Stimulated activated CD4-positive, alpha-beta T cell treated with anti-CD3 and anti-CD28 coated beads, TNF-alpha, amount 100 ng/mL, for 4 hours (primary cell): ENCODE data around the gene PCDHB11.
"Not testable (repeated sequence)": the region's sequence is repeated elsewhere in the genome, so short reads cannot be mapped to it uniquely, and the experiment has no call there.

Source experiments
- DNase-seq, 3 experiments: peaks; one replicate each; pipeline ENCODE4 v3.0.0-alpha.2; 2020; ENCODE audit warnings: low read depth in 3 of 3

PCDHB11 gene

GRCh38 chr5:141236516-141237313 lies 37.3 kb downstream of the PCDHB11 start:
- DNase-seq, result no peak

GRCh38 chr5:141241496-141241895 lies 42.1 kb downstream of the PCDHB11 start:
- DNase-seq, result no peak

- DNase-seq, result no peak
Observed at GRCh38 chr5:141245250-141245717, 45.9 kb downstream of the PCDHB11 start, which contains the start of gene PCDHB15. PCDHB15 (plus strand) TSS chr5:141245395; CDS start chr5:141245579, 184 bp downstream.

GRCh38 chr5:141246971-141247370 lies 47.5 kb downstream of the PCDHB11 start:
- DNase-seq, result not testable (repeated sequence)

- DNase-seq, result not testable (repeated sequence)
Observed at GRCh38 chr5:141247434-141247833, 48.0 kb downstream of the PCDHB11 start.

GRCh38 chr5:141250576-141250975 lies 51.1 kb downstream of the PCDHB11 start:
- no peak for DNase-seq
